NCI-H2171 (cell line): Measurements from ENCODE around the gene MS4A6E.

ENCODE experiments used
- DNase-seq: peaks from one replicate; lab custom pipeline; 2025; lab: John Stamatoyannopoulos, UW

The MS4A6E gene

GRCh38 chr11:60375316-60375715 lies 48.3 kb downstream of the MS4A6E start:
- DNase-seq, result no peak

- DNase-seq, result no peak
Observed at GRCh38 chr11:60376601-60377000, 49.5 kb downstream of the MS4A6E start.

GRCh38 chr11:60377401-60378136 lies 50.5 kb downstream of the MS4A6E start:
- no peak for DNase-seq

- DNase-seq, result no peak
Observed at GRCh38 chr11:60378354-60378753, 51.3 kb downstream of the MS4A6E start, which contains the start of gene MS4A7. MS4A7 (plus strand) TSS chr11:60378532; CDS start chr11:60383142, 4,610 bp downstream.

GRCh38 chr11:60389279-60389910 lies 62.3 kb downstream of the MS4A6E start:
- no peak for DNase-seq

- no peak for DNase-seq
Observed at GRCh38 chr11:60390419-60390818, 63.4 kb downstream of the MS4A6E start.
